Calu3 (cell line): Measurements from ENCODE around the gene CSMD2. TPM values are rescaled to one million over a fixed set of nuclear protein-coding genes. Genes with fewer than 3 reads are reported as not detected.

Experiments used
- BruUV-seq: library from RNA; stranded (reverse); fragments of 400-500 nt; replicated peaks from 2 replicates; lab custom pipeline; 2021; lab: Mats Ljungman, UMichigan
- CTCF ChIA-PET: fragments of 300-600 bp; sonication (Branson Sonifier 250); formaldehyde crosslinking; loops from one replicate; lab custom pipeline; 2022; ENCODE audit warnings: antibody characterized with exemption; lab: Charles Lee
- DNase-seq: peaks from one replicate; pipeline ENCODE4 v3.0.0; 2022
- H3K27ac Mint-ChIP-seq: one replicate; pipeline ENCODE4 v1.8.0; 2022; ENCODE audit warnings: mixed read lengths; ENCODE audit not compliant: unreplicated experiment
- H3K27me3 Mint-ChIP-seq: one replicate; pipeline ENCODE4 v1.8.0; 2022; ENCODE audit warnings: mixed read lengths; ENCODE audit not compliant: unreplicated experiment
- H3K36me3 Mint-ChIP-seq: one replicate; pipeline ENCODE4 v1.8.0; 2022; ENCODE audit warnings: mild to moderate bottlenecking, moderate library complexity, mixed read lengths; ENCODE audit not compliant: insufficient read depth, unreplicated experiment
- H3K4me1 Mint-ChIP-seq: one replicate; pipeline ENCODE4 v1.8.0; 2022; ENCODE audit warnings: mild to moderate bottlenecking, low read depth, mixed read lengths; ENCODE audit not compliant: unreplicated experiment
- H3K4me3 Mint-ChIP-seq: one replicate; pipeline ENCODE4 v1.8.0; 2022; ENCODE audit warnings: mild to moderate bottlenecking, low read depth, moderate library complexity, mixed read lengths; ENCODE audit not compliant: unreplicated experiment
- H3K9me3 Mint-ChIP-seq: one replicate; pipeline ENCODE4 v1.8.0; 2022; ENCODE audit warnings: low read depth, mixed read lengths; ENCODE audit not compliant: unreplicated experiment
- CTCF ChIP-seq: fragments of 200-600 bp; IDR thresholded peaks from one replicate; pipeline ENCODE4 v1.8.0; 2022; ENCODE audit warnings: antibody characterized with exemption; ENCODE audit not compliant: unreplicated experiment
- intact Hi-C: fragments of 100-400 bp; cut with micrococcal nuclease; formaldehyde crosslinking; loops from one replicate; pipeline ENCODE4 v1.10.0; 2022; ENCODE audit not compliant: unreplicated experiment
- total RNA-seq: library from RNA; stranded (reverse); gene quantifications from 2 replicates; pipeline ENCODE4 v1.2.3, GENCODE V29; 2022

Gene CSMD2
- total RNA-seq, 1 experiment from 2014 or later: not detected

- intact Hi-C loops: no loop called here
- DNase-seq: no peak
- CTCF ChIA-PET: no interaction called here
- no peaks in the 10 kb centered on the region for H3K4me1 Mint-ChIP-seq
- H3K27ac Mint-ChIP-seq: no peak overlapping the region
- no peaks in the 10 kb centered on the region for H3K9me3 Mint-ChIP-seq
- TF ChIP-seq CTCF: no peak
- no peak overlapping the region for H3K4me3 Mint-ChIP-seq
- no peaks in the 10 kb centered on the region for H3K36me3 Mint-ChIP-seq
- BruUV-seq: no TSS peak
- peaks cover 75% of the 10 kb centered on the region for H3K27me3 Mint-ChIP-seq
Measured at GRCh38 chr1:33624991-33625870, 539.8 kb downstream of the CSMD2 start.

DNA sequence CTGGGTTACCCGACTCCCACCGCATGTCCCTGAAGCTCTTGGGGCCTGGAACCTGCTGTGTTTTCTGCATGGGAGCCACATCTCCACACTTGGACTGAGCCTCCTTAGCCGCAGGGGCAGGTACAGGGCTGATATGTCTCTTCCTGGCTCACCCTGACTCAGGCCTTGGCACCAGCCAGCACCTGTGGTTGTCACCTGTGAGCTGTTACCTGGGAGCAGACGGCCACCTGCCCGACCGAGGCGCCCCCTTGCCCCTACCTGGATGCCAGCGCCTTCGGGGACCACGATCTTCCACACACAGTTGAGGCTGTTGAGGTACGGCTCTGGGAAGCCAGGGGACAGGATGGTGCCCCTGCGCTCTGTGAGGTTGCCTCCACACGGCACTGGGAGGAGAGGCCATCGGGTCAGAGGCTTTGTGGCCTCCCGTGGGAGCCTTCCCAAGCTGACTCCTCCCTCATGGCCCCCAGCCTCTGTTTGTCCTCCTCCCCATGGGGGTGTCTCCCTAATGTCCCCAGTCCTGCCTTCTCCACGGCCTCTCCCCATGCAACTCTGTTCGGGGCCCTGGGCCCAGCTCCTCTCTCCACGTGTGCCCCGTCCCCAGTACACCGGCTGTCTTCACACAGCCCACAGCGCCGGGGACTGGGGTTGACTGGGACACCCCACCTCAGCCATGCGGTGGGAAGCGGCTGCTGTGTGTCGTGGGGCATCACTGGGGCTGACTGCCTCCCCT is 540.6 kb downstream of the CSMD2 start:
- CTCF ChIA-PET: interaction anchor here (0.8 kb wide), 1 partner anchor 9 kb away, joined by 3 read pairs; no protein-coding TSS in a partner anchor
- TF ChIP-seq CTCF: no peak
- intact Hi-C loops: no loop called here
- Mint-ChIP-seq H3K27me3 (peaks cover 75% of the 10 kb centered on the region), H3K9me3 (no peaks in the 10 kb centered on the region), H3K4me1 (no peaks in the 10 kb centered on the region), H3K4me3 (no peak overlapping the region), H3K27ac (no peak overlapping the region), H3K36me3 (no peaks in the 10 kb centered on the region)
- no TSS peak for BruUV-seq
- DNase-seq: no peak

DNA sequence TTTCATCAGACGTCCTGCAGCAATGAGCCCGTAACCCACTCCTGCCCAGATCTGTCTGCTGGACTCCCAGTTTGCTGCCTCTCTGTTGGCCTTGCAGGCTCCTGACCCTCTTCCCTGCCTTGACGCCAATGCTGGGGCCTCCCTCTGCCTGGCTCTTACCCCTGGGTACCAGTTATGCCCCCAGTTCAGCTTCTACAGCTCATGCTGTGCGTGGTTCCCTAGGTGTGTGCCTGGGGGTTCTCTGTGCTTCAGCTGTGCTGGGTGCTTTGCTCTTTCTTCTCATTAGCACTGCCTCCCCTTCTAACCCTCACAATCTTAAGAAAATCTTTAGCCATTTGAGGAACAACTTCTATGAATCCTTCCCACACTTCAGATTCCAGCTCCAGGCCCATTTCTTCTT is 541.2 kb downstream of the CSMD2 start:
- Mint-ChIP-seq H3K36me3 (no peaks in the 10 kb centered on the region), H3K4me3 (no peak overlapping the region), H3K27ac (no peak overlapping the region), H3K4me1 (no peaks in the 10 kb centered on the region), H3K27me3 (peaks cover 75% of the 10 kb centered on the region), H3K9me3 (no peaks in the 10 kb centered on the region)
- intact Hi-C loops: no loop called here
- CTCF ChIA-PET: interaction anchor here (0.8 kb wide), 1 partner anchor 10 kb away, joined by 3 read pairs; no protein-coding TSS in a partner anchor
- TF ChIP-seq CTCF: no peak
- BruUV-seq: no TSS peak
- DNase-seq: no peak

GRCh38 chr1:33622757-33623156 is 542.3 kb downstream of the CSMD2 start:
- CTCF ChIA-PET: no interaction called here
- intact Hi-C loops: no loop called here
- Mint-ChIP-seq H3K27ac (no peak overlapping the region), H3K4me1 (no peaks in the 10 kb centered on the region), H3K4me3 (no peak overlapping the region), H3K27me3 (peaks cover 75% of the 10 kb centered on the region), H3K36me3 (no peaks in the 10 kb centered on the region), H3K9me3 (no peaks in the 10 kb centered on the region)
- no TSS peak for BruUV-seq
- no peak for DNase-seq
- no peak for TF ChIP-seq CTCF
